Ascending aorta (tissue), 2 donors: Measurements from ENCODE around the gene PF4V1. TPM values are rescaled to one million over a fixed set of nuclear protein-coding genes. Genes with fewer than 3 reads are reported as not detected.

ENCODE experiments used
- DNase-seq, 2 donors: peaks; one replicate each; pipeline ENCODE4 v3.0.0-alpha.2; 2019; ENCODE audit warnings: low spot score in 2 of 2
- H3K27ac ChIP-seq, 2 donors: fragments of 200-600 bp; sonication (generic); one replicate each; pipeline ENCODE4 v1.5.1; 2016 to 2017; ENCODE audit warnings: mild to moderate bottlenecking in 1 of 2
- H3K27me3 ChIP-seq: fragments of 200-600 bp; sonication (generic); one replicate; pipeline ENCODE4 v1.5.1; 2017
- H3K36me3 ChIP-seq, 2 donors: fragments of 200-600 bp; sonication (generic); one replicate each; pipeline ENCODE4 v1.5.1; 2016
- H3K4me1 ChIP-seq, 2 donors: fragments of 200-600 bp; sonication (generic); one replicate each; pipeline ENCODE4 v1.5.1; 2016 to 2017; ENCODE audit warnings: mild to moderate bottlenecking in 1 of 2
- H3K4me3 ChIP-seq, 2 donors: fragments of 200-600 bp; sonication (generic); one replicate each; pipeline ENCODE4 v1.5.1; 2016 to 2017; ENCODE audit warnings: mild to moderate bottlenecking in 1 of 2
- H3K9me3 ChIP-seq, 2 donors: fragments of 200-600 bp; sonication (generic); one replicate each; pipeline ENCODE4 v1.5.1; 2016
- CTCF ChIP-seq, 3 experiments: fragments of 200-600 bp in 2 of 3; fragments of 450-650 bp in 1 of 3; sonication (generic) in 2 of 3; IDR thresholded peaks; one replicate each; pipeline ENCODE4 v1.5.1; 2016 to 2019; ENCODE audit warnings: antibody characterized with exemption in 3 of 3, mild to moderate bottlenecking in 1 of 3, moderate library complexity in 1 of 3
- intact Hi-C: fragments of 100-400 bp; cut with DNase I; formaldehyde crosslinking; loops from one replicate; pipeline ENCODE4 v1.15.1; 2023
- total RNA-seq: library from RNA; depleted of rRNA; stranded (reverse); fragments of >200 nt; gene quantifications from one replicate; pipeline ENCODE4 v1.1.0, GENCODE V29; 2016

Gene PF4V1
- total RNA-seq, 1 donor from 2014 or later, result not detected

GRCh38 chr4:73860917-73861316 is 7.8 kb downstream of the PF4V1 start:
- DNase-seq, result no peak
- H3K4me3 ChIP-seq, result no peak overlapping the region
- no peaks in the 10 kb centered on the region for H3K27me3 ChIP-seq
- H3K9me3 ChIP-seq, result no peaks in the 10 kb centered on the region
- intact Hi-C loops, result no loop called here
- no peaks in the 10 kb centered on the region for H3K36me3 ChIP-seq
- H3K4me1 ChIP-seq, result no peaks in the 10 kb centered on the region
- no peak for TF ChIP-seq CTCF (IDR thresholded peaks at IDR 0.05)
- no peak overlapping the region for H3K27ac ChIP-seq

- no peaks in the 10 kb centered on the region for H3K36me3 ChIP-seq
- H3K4me3 ChIP-seq, result no peak overlapping the region
- no peak for TF ChIP-seq CTCF (IDR thresholded peaks at IDR 0.05)
- H3K4me1 ChIP-seq, result no peaks in the 10 kb centered on the region
- H3K27me3 ChIP-seq, result no peaks in the 10 kb centered on the region
- no peak overlapping the region for H3K27ac ChIP-seq
- intact Hi-C loops, result no loop called here
- no peaks in the 10 kb centered on the region for H3K9me3 ChIP-seq
- DNase-seq, result no peak
Measured at GRCh38 chr4:73862322-73862721, 9.2 kb downstream of the PF4V1 start.

GRCh38 chr4:73864365-73864764 is 11.3 kb downstream of the PF4V1 start:
- H3K4me3 ChIP-seq, result no peak overlapping the region
- peak in 1 of 3 experiments; percentile 13 for TF ChIP-seq CTCF (IDR thresholded peaks at IDR 0.05)
- intact Hi-C loops, result no loop called here
- no peaks in the 10 kb centered on the region for H3K9me3 ChIP-seq
- no peaks in the 10 kb centered on the region for H3K27me3 ChIP-seq
- DNase-seq, result no peak
- no peak overlapping the region for H3K27ac ChIP-seq
- no peaks in the 10 kb centered on the region for H3K36me3 ChIP-seq
- H3K4me1 ChIP-seq, result peaks cover 0 to 5% of the 10 kb centered on the region in 2 donors

GRCh38 chr4:73864961-73865360 is 11.9 kb downstream of the PF4V1 start:
- Histone ChIP-seq H3K4me1 (peaks cover 0 to 8% of the 10 kb centered on the region in 2 donors), H3K27me3 (no peaks in the 10 kb centered on the region), H3K9me3 (no peaks in the 10 kb centered on the region), H3K4me3 (no peak overlapping the region), H3K36me3 (no peaks in the 10 kb centered on the region), H3K27ac (no peak overlapping the region)
- no peak for DNase-seq
- intact Hi-C loops, result no loop called here
- TF ChIP-seq CTCF (IDR thresholded peaks at IDR 0.05), result no peak

GRCh38 chr4:73865431-73866096 is 12.5 kb downstream of the PF4V1 start:
- Histone ChIP-seq H3K4me3 (no peak overlapping the region), H3K27ac (no peak overlapping the region), H3K4me1 (peaks cover 0 to 8% of the 10 kb centered on the region in 2 donors), H3K36me3 (no peaks in the 10 kb centered on the region), H3K27me3 (no peaks in the 10 kb centered on the region), H3K9me3 (no peaks in the 10 kb centered on the region)
- no peak for TF ChIP-seq CTCF (IDR thresholded peaks at IDR 0.05)
- DNase-seq, result no peak
- intact Hi-C loops, result no loop called here

- H3K4me1 ChIP-seq, result peaks cover 0 to 8% of the 10 kb centered on the region in 2 donors
- no peak overlapping the region for H3K27ac ChIP-seq
- H3K9me3 ChIP-seq, result no peaks in the 10 kb centered on the region
- no peak for DNase-seq
- H3K36me3 ChIP-seq, result no peaks in the 10 kb centered on the region
- TF ChIP-seq CTCF (IDR thresholded peaks at IDR 0.05), result no peak
- H3K4me3 ChIP-seq, result no peak overlapping the region
- intact Hi-C loops, result no loop called here
- H3K27me3 ChIP-seq, result no peaks in the 10 kb centered on the region
Measured at GRCh38 chr4:73866246-73866645, 13.2 kb downstream of the PF4V1 start.
